ENCODE measurements around the gene ATP11C.
"Not testable (repeated sequence)": the region's sequence is repeated elsewhere in the genome, so short reads cannot be mapped to it uniquely, and the experiment has no call there.

The ATP11C gene

DNA sequence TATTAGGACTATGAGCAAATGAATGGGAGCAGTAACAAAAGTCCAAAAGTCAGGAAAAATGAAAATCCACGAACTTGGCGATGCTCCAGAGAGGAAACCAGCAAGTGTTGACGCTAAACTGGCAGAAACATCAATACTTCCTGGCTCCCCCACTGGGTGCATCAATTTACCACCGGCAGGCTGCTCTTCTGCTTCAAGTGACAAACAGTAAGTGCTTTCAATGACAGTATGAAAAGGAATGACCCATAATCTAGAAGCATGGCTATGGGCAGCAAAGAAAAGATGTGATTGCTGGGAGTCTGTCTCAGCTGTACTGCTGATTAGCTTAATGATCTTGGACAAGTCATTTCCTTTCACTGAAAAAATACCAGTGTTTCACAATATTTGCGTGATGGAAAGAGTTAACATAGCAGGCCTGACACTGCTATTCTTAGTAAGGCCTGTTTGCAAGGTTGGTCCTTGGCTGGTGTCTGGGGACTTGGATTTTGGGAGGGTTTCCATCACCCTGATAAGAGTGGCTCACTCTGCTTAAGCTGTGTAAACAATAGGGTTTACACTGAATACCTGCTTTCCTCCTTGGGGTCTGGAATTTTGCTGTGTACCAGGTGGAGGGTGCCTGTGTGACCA, 8.7 kb downstream of the ATP11C start:
- DNase-seq (ENCODE audit: low spot score) = no peak

DNA sequence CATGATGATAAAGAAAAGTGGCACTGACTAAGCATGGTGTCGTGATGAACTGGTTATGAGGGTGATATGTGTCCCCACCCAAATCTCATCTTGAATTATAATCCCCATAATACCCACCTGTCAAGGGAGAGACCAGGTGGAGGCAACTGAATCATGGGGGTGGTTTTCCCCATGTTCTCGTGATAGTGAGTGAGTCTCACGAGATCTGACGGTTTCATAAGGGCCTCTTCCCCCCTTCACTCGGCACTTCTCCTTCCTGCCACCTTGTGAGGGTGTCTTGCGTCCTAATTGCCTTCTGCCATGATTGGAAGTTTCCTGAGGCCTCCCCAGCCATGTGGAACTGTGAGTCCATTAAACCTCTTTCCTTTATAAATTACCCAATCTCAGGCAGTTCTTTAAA, 11.7 kb downstream of the ATP11C start:
- not testable (repeated sequence) for DNase-seq (ENCODE audit: low spot score)

DNA sequence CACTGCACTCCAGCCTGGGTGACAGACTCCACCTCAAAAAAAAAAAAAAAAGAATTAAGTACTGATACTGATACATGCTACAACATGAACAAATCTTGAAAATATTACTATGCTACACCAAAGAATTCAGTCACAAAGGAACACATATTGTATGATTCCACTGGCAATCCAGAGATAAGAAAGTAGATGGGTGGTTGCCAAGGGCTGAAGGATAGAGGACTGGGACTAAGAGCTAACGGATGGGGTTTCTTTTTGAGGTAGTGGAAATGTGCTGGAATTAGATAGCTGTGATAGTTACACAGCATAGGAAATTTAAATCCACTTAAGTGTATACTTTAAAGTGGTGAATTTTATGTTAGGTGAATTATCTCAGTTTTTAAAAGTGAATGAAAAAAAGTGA, 12.5 kb downstream of the ATP11C start:
- no peak for DNase-seq (ENCODE audit: low spot score)

- DNase-seq (ENCODE audit: low spot score) = no peak
Measured at GRCh38 chrX:139914421-139914820, 18.4 kb downstream of the ATP11C start.

- no peak for DNase-seq (ENCODE audit: low spot score)
Measured at GRCh38 chrX:139909712-139910111, 23.1 kb downstream of the ATP11C start.

DNA sequence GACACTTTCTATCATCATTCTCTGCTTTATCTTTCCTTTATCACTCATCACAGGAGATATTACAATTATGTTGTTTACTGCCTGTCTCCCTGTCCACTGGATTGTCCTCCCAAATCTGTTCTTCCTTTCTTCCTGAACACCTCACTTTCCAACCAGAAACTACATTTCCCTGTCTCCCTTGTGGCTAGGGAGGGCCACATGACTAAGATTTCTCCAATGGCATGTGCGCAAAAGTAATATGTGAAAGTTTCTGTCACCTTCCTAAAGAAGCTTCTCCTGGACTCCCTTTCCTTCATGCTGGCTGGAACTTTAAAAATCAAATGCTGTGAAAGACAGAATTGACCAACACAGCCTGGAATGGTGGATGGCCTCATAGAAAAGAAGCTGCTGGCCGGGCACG, 25.8 kb downstream of the ATP11C start:
- no peak for DNase-seq (ENCODE audit: low spot score)

GRCh38 chrX:139905743-139906142, 27.1 kb downstream of the ATP11C start:
- DNase-seq (ENCODE audit: low spot score) = no peak

DNA sequence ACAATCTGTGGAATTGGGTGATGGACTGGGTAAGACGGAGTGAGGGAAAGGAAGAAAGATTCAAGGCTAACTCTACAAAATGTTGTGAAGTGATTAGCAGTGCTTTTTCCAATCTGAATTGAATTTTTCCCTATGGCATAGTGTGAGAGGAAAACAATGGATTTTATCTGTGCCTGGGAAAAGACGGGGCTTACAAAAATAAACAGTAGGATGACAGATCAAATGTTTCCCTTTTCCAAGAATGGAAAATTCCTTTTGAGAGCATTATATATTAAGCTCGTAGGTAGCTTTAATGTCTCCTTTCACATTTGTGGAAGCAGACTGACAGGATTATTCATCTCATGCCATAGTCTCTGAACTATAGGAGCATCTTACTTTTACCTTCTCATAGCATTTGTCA, 27.8 kb downstream of the ATP11C start:
- no peak for DNase-seq (ENCODE audit: low spot score)

- no peak for DNase-seq (ENCODE audit: low spot score)
Measured at GRCh38 chrX:139903210-139903609, 29.6 kb downstream of the ATP11C start.

DNA sequence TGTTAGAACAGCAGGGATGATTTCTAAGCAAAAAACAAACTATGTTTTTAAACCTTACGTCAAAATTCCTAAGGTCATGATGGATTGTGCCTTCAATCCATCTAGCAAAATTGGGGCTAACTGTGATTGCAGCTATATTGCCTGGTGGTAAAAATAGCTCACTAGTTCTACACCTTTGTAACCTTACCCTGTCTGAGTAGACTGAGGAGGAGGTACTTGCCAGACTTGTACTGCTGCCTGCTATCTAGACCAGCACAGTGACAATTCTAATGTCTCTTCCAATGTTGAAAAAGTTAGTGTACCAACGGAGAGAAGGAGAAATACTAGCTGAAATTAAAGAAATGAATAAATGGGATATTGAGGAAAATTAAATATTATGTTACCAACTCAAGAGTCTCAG, 30.3 kb downstream of the ATP11C start:
- DNase-seq (ENCODE audit: low spot score) = no peak

GRCh38 chrX:139898334-139898733, 34.5 kb downstream of the ATP11C start:
- no peak for DNase-seq (ENCODE audit: low spot score)

- DNase-seq (ENCODE audit: low spot score) = no peak
Measured at GRCh38 chrX:139892512-139892911, 40.3 kb downstream of the ATP11C start.

DNA sequence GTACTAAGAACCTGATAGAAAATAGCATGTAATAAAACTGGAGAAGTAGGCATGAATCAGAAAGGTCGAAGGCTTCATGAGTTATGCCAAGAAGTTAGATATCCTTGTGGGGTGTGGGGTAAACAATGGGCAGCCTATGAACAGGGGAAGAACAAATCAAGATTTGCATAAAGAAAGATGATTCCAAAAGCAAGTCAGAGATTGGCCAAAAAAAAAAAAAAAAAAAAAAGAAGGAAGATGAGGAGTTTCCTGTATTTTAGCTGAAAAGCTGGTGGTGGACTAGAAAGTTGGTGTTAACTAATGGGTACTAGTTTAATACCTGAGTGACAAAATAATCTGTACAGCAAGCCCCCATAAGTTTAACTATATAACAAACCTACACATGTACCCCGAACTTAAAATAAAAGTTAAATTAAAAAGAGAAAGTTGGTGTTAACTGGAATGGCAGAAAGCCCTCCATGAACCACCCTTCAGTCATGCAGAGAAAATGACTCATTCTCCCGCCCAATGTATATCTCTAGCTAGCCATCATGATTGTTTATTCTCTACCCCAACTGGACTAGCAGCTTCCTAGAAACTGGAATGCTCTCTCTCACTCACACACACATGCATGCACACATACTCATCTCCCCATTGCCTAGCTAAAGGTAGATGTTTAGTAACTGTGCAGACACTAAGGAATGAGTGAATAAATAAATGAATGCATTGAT, 41.7 kb downstream of the ATP11C start:
- DNase-seq (ENCODE audit: low spot score) = no peak

GRCh38 chrX:139889760-139890159, 43.1 kb downstream of the ATP11C start:
- DNase-seq (ENCODE audit: low spot score) = no peak

GRCh38 chrX:139883984-139884383, 48.9 kb downstream of the ATP11C start:
- no peak for DNase-seq (ENCODE audit: low spot score)

DNA sequence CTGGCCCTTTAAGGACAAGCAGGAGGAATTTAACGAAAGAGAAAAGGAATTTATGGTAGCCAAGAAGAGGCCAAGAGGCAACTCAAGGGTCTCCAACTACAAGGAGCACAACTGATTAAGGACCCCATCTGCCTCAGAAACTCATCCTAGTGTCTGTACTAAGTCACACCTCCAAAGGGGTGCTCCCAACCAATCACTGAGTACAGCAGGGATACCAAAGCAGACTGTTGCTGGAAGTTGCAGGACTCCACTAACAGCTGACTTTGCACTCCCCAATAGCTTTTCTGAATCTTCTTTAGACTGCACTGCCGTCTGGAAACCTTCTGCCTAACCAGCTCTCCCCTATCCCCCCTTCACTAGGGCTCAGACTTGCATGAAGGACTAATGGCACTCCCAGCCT, 50.6 kb downstream of the ATP11C start:
- no peak for DNase-seq (ENCODE audit: low spot score)

- DNase-seq (ENCODE audit: low spot score) = no peak
Measured at GRCh38 chrX:139881572-139881971, 51.3 kb downstream of the ATP11C start.

- no peak for DNase-seq (ENCODE audit: low spot score)
Measured at GRCh38 chrX:139881130-139881529, 51.7 kb downstream of the ATP11C start.

DNA sequence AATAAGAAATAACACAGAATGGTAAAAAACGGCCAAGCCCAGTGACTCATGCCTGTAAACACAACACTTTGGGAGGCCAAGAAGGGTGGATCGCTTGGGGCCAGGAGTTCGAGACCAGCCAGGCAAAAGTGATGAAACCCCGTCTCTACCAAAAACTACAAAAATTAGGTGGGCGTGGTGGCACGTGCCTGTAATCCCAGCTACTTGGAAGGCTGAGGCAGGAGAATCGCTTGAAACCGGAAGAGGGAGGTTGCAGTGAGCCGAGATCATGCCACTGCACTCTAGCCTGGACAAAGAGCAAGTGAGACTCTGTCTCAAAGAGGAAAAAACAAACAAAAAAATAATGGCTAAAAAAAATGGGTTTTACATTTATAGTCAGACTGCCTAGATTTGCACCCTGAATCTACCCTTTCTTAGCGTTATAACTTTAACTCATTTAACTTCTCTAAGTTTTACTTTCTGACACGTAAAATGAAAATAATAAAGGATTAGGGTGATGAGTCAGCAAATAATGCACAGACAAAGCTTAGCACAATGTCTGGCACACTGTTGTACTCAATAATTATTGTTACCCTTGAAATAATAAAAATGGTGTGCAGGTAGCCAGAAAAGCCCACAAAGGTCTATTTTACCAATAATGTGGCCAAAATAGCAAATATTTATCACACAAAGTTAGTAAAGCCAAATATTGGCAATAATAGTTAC, 55.0 kb downstream of the ATP11C start:
- DNase-seq (ENCODE audit: low spot score) = no peak

DNA sequence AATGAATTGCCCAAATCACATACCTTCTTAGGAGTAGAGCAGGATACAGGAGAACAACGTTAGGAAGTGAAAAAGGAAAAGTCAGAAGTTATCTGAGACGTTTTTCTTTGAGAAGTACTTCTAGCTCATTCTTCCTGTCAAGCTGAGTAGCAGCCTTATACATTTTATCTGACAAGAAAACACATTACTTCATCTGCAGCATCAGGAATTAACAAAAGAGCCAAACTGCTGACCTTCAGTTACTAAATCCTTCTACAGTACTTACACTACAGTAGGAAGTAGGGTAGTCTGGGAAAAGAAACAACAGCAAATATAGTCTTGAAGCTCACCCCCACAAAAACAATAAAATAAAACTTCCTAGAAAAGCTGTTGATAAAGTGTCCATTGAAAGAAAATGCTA, 57.0 kb downstream of the ATP11C start:
- no peak for DNase-seq (ENCODE audit: low spot score)

DNA sequence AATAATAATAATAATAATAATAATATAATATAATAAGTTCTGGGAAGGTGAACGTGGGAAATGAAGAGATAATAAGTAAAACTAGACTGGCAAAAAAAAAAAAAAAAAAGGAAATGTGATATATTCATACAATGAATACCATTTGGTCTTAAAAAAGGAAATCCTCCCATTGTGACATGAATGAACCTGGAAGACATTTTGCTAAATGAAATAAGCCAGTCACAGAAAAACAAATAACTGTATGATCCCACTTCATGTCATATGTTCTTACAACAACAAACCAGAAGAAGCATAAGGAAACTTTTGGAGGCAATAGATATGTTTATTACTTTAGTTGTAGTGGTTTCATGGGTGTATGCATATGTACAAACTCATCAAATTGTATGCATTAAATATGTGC, 63.1 kb downstream of the ATP11C start:
- no peak for DNase-seq (ENCODE audit: low spot score)

- DNase-seq (ENCODE audit: low spot score) = no peak
Measured at GRCh38 chrX:139864640-139865039, 68.2 kb downstream of the ATP11C start.

- DNase-seq (ENCODE audit: low spot score) = no peak
Measured at GRCh38 chrX:139862208-139862607, 70.6 kb downstream of the ATP11C start.
